ENCODE results near the gene USP16.

USP16 gene

GRCh38 chr21:29102791-29103257 lies 78.4 kb downstream of the USP16 start:
- Histone ChIP-seq H3K4ac (ENCODE audit: low read depth, low read length) (no peak overlapping the region), H3K27ac (ENCODE audit: low read depth, low read length) (no peak overlapping the region), H3K23ac (ENCODE audit: low read length) (no peak overlapping the region), H3K79me1 (ENCODE audit: low read length) (no peaks in the 10 kb centered on the region), H2BK120ac (ENCODE audit: low read depth, low read length) (no peak overlapping the region), H3K4me1 (ENCODE audit: control insufficient read depth, low read depth, low read length) (no peaks in the 10 kb centered on the region), H3K4me2 (ENCODE audit: low read length) (no peak overlapping the region), H2AK5ac (ENCODE audit: low read length) (no peak overlapping the region), H2BK15ac (replicated peaks; ENCODE audit: low read depth) (no peak overlapping the region), H4K5ac (ENCODE audit: low read length) (no peak overlapping the region), H3K56ac (ENCODE audit: low read length) (no peak overlapping the region), H2BK5ac (ENCODE audit: low read length) (no peak overlapping the region), H3K18ac (ENCODE audit: low read length) (no peak overlapping the region), H3K9ac (ENCODE audit: low read length) (no peak overlapping the region), H3K36me3 (ENCODE audit: control insufficient read depth, insufficient read depth, low read length) (no peaks in the 10 kb centered on the region), H3K79me2 (ENCODE audit: control insufficient read depth, insufficient read depth, low read length) (no peaks in the 10 kb centered on the region), H3K4me3 (ENCODE audit: low read length) (no peak overlapping the region), H4K8ac (ENCODE audit: low read depth, low read length) (no peak overlapping the region), H3K27me3 (ENCODE audit: insufficient read depth, low read length, poor library complexity) (no peaks in the 10 kb centered on the region)
- DNase-seq: no peak
- WGBS (ENCODE audit: extremely low coverage, insufficient coverage, low lambda C conversion rate): no CpG with 5 or more reads among the region's 2 CpGs
